ENCODE measurements around the gene EFCAB9. TPM values are rescaled to one million over a fixed set of nuclear protein-coding genes. Genes with fewer than 3 reads are reported as not detected.
"Not testable (repeated sequence)": the region's sequence is repeated elsewhere in the genome, so short reads cannot be mapped to it uniquely, and the experiment has no call there.

The EFCAB9 gene
- total and polyA plus RNA-seq, 2 experiments from 2014 or later = not detected

DNA sequence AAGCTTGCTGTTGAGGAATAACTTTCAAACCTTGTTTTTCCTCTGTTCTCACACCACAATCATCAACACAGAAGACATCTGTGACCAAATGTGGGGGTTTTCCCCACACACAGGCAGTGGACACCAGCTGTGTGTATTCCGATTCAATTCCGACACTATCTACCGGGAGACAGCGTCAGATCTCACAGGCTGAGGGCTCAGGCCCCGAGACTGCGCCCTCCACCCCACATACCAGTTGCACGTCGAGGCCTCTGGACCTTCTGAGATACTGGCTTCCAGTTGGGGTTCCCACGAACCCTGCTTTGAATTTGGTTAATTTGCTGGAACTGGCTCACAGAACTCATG is 47.3 kb upstream of the EFCAB9 start:
- H3K4me3 ChIP-seq = no peak overlapping the region
- no peak overlapping the region for H3K27ac ChIP-seq
- H4K20me1 ChIP-seq (ENCODE audit: insufficient read depth) = no peaks in the 10 kb centered on the region
- H3F3A ChIP-seq (ENCODE audit: insufficient read depth) = no peaks in the 10 kb centered on the region
- no peaks in the 10 kb centered on the region for H3K36me3 ChIP-seq (ENCODE audit: low read depth)
- H3K4me1 ChIP-seq (ENCODE audit: insufficient read depth) = peaks cover 10% of the 10 kb centered on the region; the same call in 1 of the 2 replicates
- H3K9me3 ChIP-seq (ENCODE audit: low read depth) = no peaks in the 10 kb centered on the region
- TF ChIP-seq EZH2phosphoT487 (IDR thresholded peaks at IDR 0.05; ENCODE audit: insufficient read depth, low read depth) (no peak), EZH2 (IDR thresholded peaks at IDR 0.05; ENCODE audit: insufficient read depth, poor library complexity, severe bottlenecking) (no peak)
- in situ Hi-C loops (cut with MboI) = no loop called here
- peaks cover 93% of the 10 kb centered on the region for H3K79me2 ChIP-seq (ENCODE audit: insufficient read depth)
- no peak overlapping the region for H2AFZ ChIP-seq
- no peaks in the 10 kb centered on the region for H3K9me2 ChIP-seq (ENCODE audit: insufficient read depth)
- 97 to 98% methylated on average over 9 of the region's 9 CpGs for WGBS, 2 experiments (ENCODE audit: low coverage in 1 of 2, low lambda C conversion rate in 2 of 2, missing lambda C conversion rate in 2 of 2)
- no peaks in the 10 kb centered on the region for H3K27me3 ChIP-seq (replicated peaks; ENCODE audit: insufficient read depth)
- DNase-seq = no peak
- H3K9ac ChIP-seq = no peak overlapping the region
- no peak overlapping the region for H3K4me2 ChIP-seq (ENCODE audit: unreplicated experiment)

DNA sequence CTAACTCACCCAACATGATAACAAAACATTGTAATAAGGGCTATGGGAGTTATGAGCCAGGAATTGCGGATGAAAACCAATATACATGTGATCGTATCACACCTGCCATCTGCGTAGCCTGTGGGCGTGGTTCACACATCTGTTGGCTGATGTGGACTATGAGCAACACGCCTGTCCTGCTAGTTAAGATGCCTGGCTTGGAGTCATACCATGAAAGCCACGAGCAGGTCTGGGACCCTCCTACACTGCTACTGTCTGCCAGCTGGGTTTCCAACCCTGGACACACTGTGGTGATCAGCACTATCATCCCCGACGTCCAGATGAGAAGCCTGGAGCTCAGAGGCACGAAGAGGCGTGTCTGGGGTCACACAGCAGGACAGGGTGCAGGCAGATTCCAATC is 46.1 kb upstream of the EFCAB9 start:
- H3F3A ChIP-seq (ENCODE audit: insufficient read depth) = no peaks in the 10 kb centered on the region
- H3K27ac ChIP-seq = no peak overlapping the region
- H3K79me2 ChIP-seq (ENCODE audit: insufficient read depth) = peaks cover 93% of the 10 kb centered on the region
- H2AFZ ChIP-seq = no peak overlapping the region
- no peak overlapping the region for H3K4me2 ChIP-seq (ENCODE audit: unreplicated experiment)
- H3K27me3 ChIP-seq (replicated peaks; ENCODE audit: insufficient read depth) = no peaks in the 10 kb centered on the region
- 94 to 98% methylated on average over 10 of the region's 10 CpGs for WGBS, 2 experiments (ENCODE audit: low coverage in 1 of 2, low lambda C conversion rate in 2 of 2, missing lambda C conversion rate in 2 of 2)
- no peak overlapping the region for H3K9ac ChIP-seq
- H3K4me1 ChIP-seq (ENCODE audit: insufficient read depth) = peaks cover 10% of the 10 kb centered on the region; the same call in 1 of the 2 replicates
- H3K4me3 ChIP-seq = no peak overlapping the region
- no peak for TF ChIP-seq EZH2phosphoT487 (IDR thresholded peaks at IDR 0.05; ENCODE audit: insufficient read depth, low read depth)
- TF ChIP-seq EZH2 (IDR thresholded peaks at IDR 0.05; ENCODE audit: insufficient read depth, poor library complexity, severe bottlenecking) = no peak
- H3K9me3 ChIP-seq (ENCODE audit: low read depth) = no peaks in the 10 kb centered on the region
- no peaks in the 10 kb centered on the region for H4K20me1 ChIP-seq (ENCODE audit: insufficient read depth)
- no peaks in the 10 kb centered on the region for H3K9me2 ChIP-seq (ENCODE audit: insufficient read depth)
- DNase-seq = no peak
- in situ Hi-C loops (cut with MboI) = no loop called here
- 0 out of 2 replicates have a peak, but pooled peaks cover 3% of the 10 kb centered on the region for H3K36me3 ChIP-seq (ENCODE audit: low read depth)

DNA sequence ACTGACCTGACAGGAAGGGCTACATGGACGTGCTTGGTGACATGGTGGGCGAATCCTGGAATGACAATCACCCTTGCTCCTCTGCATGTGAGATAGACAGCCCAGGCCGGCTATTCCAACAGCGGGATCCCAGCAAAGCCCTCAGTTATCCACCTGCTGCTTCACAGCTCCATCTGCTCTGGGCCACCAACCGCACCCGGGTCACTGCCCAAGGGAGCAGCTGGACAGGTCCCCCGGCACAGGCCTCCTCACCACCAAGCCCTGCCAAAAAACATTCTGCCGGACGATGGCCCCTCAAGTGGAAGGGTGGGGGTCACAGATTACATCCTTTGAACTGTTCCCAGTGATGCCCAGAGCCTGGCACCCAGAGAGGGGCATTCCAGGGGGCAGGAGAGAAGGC is 45.6 kb upstream of the EFCAB9 start:
- 0 out of 2 replicates have a peak overlapping the region, but pooled peaks have one; percentile 52 for H3K9ac ChIP-seq
- no peaks in the 10 kb centered on the region for H3K9me2 ChIP-seq (ENCODE audit: insufficient read depth)
- DNase-seq = no peak
- H3K79me2 ChIP-seq (ENCODE audit: insufficient read depth) = peaks cover 93% of the 10 kb centered on the region
- no peaks in the 10 kb centered on the region for H3K9me3 ChIP-seq (ENCODE audit: low read depth)
- no peak overlapping the region for H3K4me3 ChIP-seq
- 94 to 98% methylated on average over 9 of the region's 9 CpGs for WGBS, 2 experiments (ENCODE audit: low coverage in 1 of 2, low lambda C conversion rate in 2 of 2, missing lambda C conversion rate in 2 of 2)
- no peaks in the 10 kb centered on the region for H4K20me1 ChIP-seq (ENCODE audit: insufficient read depth)
- in situ Hi-C loops (cut with MboI) = no loop called here
- H2AFZ ChIP-seq = no peak overlapping the region
- TF ChIP-seq EZH2 (IDR thresholded peaks at IDR 0.05; ENCODE audit: insufficient read depth, poor library complexity, severe bottlenecking) (no peak), EZH2phosphoT487 (IDR thresholded peaks at IDR 0.05; ENCODE audit: insufficient read depth, low read depth) (no peak)
- peak overlapping the region; percentile 81 for H3K27ac ChIP-seq
- no peaks in the 10 kb centered on the region for H3K27me3 ChIP-seq (replicated peaks; ENCODE audit: insufficient read depth)
- peaks cover 10% of the 10 kb centered on the region; the same call in 1 of the 2 replicates for H3K4me1 ChIP-seq (ENCODE audit: insufficient read depth)
- H3F3A ChIP-seq (ENCODE audit: insufficient read depth) = no peaks in the 10 kb centered on the region
- peaks cover 3% of the 10 kb centered on the region; the same call in 1 of the 2 replicates for H3K36me3 ChIP-seq (ENCODE audit: low read depth)
- H3K4me2 ChIP-seq (ENCODE audit: unreplicated experiment) = no peak overlapping the region

DNA sequence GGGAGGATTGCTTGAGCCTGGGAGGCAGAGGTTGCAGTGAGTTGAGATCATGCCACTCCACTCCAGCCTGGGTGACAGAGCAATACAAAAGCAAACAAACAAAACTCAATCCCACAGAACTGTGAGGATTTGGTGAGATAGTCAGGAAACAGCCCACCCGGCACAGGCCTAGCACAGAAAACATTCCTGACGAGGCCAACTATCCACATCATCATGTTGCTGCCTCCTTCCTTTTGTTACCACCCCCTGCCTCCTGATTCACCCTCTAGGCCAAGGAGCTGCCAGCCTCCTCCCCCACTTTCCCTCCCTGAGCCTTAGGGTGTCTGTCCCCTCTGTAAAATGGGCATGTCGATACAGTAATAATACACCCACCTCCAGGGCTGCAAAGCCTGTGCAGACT is 44.9 kb upstream of the EFCAB9 start:
- Histone ChIP-seq H3K4me3 (no peak overlapping the region), H3K36me3 (ENCODE audit: low read depth) (peaks cover 3% of the 10 kb centered on the region; the same call in 1 of the 2 replicates), H2AFZ (no peak overlapping the region), H3K9me2 (ENCODE audit: insufficient read depth) (no peaks in the 10 kb centered on the region), H3K79me2 (ENCODE audit: insufficient read depth) (peaks cover 93% of the 10 kb centered on the region), H4K20me1 (ENCODE audit: insufficient read depth) (no peaks in the 10 kb centered on the region), H3K9ac (peak overlapping the region; percentile 52), H3K27me3 (replicated peaks; ENCODE audit: insufficient read depth) (no peaks in the 10 kb centered on the region), H3K27ac (peak overlapping the region; percentile 81), H3F3A (ENCODE audit: insufficient read depth) (no peaks in the 10 kb centered on the region), H3K9me3 (ENCODE audit: low read depth) (no peaks in the 10 kb centered on the region), H3K4me2 (ENCODE audit: unreplicated experiment) (no peak overlapping the region), H3K4me1 (ENCODE audit: insufficient read depth) (peaks cover 10% of the 10 kb centered on the region; the same call in 1 of the 2 replicates)
- 57 to 62% methylated on average over 3 of the region's 3 CpGs for WGBS, 2 experiments (ENCODE audit: low coverage in 1 of 2, low lambda C conversion rate in 2 of 2, missing lambda C conversion rate in 2 of 2)
- in situ Hi-C loops (cut with MboI) = no loop called here
- peak; percentile 84 for DNase-seq
- TF ChIP-seq EZH2 (IDR thresholded peaks at IDR 0.05; ENCODE audit: insufficient read depth, poor library complexity, severe bottlenecking) = no peak
- no peak for TF ChIP-seq EZH2phosphoT487 (IDR thresholded peaks at IDR 0.05; ENCODE audit: insufficient read depth, low read depth)

- H3K36me3 ChIP-seq (ENCODE audit: low read depth); H3K9ac ChIP-seq; H4K20me1 ChIP-seq (ENCODE audit: insufficient read depth); H3K9me3 ChIP-seq (ENCODE audit: low read depth); DNase-seq; H2AFZ ChIP-seq; H3K4me2 ChIP-seq (ENCODE audit: unreplicated experiment); H3F3A ChIP-seq (ENCODE audit: insufficient read depth); H3K9me2 ChIP-seq (ENCODE audit: insufficient read depth); H3K4me3 ChIP-seq; H3K4me1 ChIP-seq (ENCODE audit: insufficient read depth); in situ Hi-C loops (cut with MboI); H3K27me3 ChIP-seq (replicated peaks; ENCODE audit: insufficient read depth): not testable (repeated sequence)
- Histone ChIP-seq H3K79me2 (ENCODE audit: insufficient read depth) (peaks cover 93% of the 10 kb centered on the region), H3K27ac (peak overlapping the region; percentile 81)
- WGBS, 2 experiments (ENCODE audit: low coverage in 1 of 2, low lambda C conversion rate in 2 of 2, missing lambda C conversion rate in 2 of 2) = 84 to 86% methylated on average over 7 to 11 of the region's 11 CpGs
Measured at GRCh38 chr5:172149481-172149880, 44.5 kb upstream of the EFCAB9 start.

Data from GM23248 (cell line).